WI38 (cell line): ENCODE data around the gene TENT4B.

Experiments
- H3K4me3 ChIP-seq: 2 replicates; pipeline ENCODE4 v1.5.1; 2011; ENCODE audit warnings: low read depth, mild to moderate bottlenecking, control low read depth, low read length
- TF ChIP-seq, protein P1 (sequence below): IDR thresholded peaks from 2 replicates; pipeline ENCODE4 v1.5.1; 2012; ENCODE audit warnings: low read depth, mild to moderate bottlenecking, control low read depth, low read length

Gene TENT4B

DNA sequence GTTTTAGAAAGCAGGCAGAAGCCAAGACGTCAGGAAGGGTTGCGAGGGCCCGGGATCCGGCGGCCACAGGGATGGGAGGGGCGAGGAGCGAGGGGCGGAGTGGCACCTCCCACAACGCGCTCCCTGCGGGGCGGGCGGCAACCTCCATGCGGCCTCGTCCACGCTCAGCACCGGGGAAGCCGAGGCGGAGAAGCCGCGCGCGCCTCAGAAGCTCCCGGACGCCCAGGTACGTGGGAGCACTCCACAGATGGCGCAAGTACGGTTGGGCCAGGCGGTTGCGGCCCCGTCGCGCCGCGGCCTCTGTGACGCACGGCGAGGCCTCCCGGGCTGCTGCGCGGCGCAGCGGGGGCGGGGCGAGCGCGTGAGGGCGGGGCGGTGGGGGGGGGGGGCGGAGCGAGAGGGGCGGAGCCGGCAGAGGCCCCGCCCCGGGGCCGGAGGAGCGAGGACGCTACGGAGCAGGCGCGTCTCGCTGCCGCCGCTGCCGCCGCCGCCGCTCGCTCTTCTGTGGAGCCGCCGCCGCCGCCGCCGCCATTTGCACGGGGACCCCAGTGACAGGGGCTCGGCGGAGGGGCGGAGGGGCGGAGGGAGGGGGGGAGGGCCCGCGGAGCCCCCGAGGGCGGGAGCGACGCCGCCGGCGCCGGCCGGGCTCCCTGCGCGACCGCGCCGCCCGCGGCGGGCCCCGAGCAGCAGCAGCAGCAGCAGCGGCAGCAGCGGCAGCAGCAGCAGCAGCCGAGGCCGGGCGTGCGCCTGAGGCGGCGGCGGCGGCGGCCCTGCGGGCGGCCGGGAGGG is at the start of gene TENT4B:
TENT4B (plus strand) TSS at position 500 of the 789 bp plus-strand sequence. CDS start 316 bp downstream, outside the sequence.
- TF ChIP-seq, protein P1, sequence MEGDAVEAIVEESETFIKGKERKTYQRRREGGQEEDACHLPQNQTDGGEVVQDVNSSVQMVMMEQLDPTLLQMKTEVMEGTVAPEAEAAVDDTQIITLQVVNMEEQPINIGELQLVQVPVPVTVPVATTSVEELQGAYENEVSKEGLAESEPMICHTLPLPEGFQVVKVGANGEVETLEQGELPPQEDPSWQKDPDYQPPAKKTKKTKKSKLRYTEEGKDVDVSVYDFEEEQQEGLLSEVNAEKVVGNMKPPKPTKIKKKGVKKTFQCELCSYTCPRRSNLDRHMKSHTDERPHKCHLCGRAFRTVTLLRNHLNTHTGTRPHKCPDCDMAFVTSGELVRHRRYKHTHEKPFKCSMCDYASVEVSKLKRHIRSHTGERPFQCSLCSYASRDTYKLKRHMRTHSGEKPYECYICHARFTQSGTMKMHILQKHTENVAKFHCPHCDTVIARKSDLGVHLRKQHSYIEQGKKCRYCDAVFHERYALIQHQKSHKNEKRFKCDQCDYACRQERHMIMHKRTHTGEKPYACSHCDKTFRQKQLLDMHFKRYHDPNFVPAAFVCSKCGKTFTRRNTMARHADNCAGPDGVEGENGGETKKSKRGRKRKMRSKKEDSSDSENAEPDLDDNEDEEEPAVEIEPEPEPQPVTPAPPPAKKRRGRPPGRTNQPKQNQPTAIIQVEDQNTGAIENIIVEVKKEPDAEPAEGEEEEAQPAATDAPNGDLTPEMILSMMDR = no peak
- H3K4me3 ChIP-seq = peak within 1 kb of the TSS; percentile 86

DNA sequence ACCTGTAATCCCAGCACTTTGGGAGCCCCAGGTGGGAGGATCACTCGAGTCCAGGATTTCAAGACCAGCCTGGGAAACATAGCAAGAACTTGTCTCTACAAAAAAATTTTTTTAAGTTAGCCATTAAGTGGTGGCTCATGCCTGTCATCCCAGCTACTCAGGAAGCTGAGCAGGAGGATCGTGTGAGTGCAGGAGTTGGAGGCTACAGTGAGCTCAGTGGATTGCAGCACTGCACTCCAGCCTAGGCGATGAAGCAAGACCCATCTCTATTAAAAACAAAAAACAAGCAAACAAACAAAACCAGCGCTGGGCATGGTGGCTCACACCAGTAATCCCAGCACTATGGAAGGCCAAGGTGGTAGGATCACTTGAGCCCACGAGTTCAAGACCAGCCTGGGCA is 49.3 kb upstream of the TENT4B start:
- TF ChIP-seq, protein P1 = no peak
- no peak overlapping the region for H3K4me3 ChIP-seq

DNA sequence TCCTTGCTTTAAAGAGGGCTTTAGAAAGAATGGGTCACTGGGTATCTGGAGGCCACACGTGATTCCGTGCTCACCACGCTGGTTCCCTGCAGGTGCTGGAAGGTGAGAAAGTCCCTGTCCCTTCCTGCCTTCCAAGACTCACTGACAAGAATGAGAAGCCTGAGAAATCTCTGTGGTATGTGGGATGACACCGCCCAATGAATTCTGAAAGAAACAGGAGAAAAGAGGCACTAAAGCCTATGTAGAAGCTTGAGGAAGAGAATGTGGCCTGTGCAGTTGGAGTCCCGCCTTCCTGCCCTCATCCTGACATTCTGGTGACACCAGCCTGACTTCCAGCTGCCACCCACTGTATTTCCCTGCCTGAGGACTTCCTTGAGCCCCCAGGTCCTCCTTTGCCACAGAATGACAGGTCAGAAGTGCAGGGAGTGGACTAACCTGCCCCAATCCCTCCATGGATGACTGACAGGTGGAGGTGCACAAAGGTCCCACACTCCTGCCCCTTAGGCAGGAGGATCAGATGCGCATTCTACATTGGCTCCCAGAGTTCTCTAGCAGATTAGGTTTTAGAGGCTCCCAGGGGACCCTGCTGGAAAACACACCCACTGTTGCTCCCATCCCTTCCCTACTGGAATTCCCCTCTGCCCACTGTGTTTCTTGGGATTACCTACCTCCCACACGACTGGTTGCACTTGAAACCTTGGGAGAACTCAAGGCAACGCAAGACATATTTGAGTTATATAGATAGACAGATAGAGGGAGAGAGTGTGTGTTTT is 38.6 kb upstream of the TENT4B start:
- TF ChIP-seq, protein P1 = no peak

DNA sequence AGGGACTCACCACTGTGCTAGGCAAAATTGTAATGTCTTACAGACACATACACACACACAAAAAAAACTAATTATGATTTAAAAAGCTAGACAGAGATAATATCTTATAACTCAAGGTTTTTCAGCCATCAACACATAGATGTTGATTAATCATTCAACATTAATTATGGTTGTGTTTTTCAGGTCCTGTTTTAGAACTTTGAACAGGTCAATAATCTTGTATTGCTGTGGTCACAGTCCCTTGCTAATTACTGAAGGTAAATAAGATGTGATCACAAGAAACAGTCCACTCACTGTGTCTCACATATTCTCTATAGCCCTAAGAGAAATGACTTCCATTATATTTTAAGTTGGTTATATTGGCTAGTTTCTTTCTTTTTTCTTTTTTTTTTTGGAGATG is 32.4 kb upstream of the TENT4B start:
- no peak overlapping the region for H3K4me3 ChIP-seq
- TF ChIP-seq, protein P1 = no peak

More for the DNA sequence above, 38.6 kb upstream of the TENT4B start:
- no peak overlapping the region for H3K4me3 ChIP-seq

DNA sequence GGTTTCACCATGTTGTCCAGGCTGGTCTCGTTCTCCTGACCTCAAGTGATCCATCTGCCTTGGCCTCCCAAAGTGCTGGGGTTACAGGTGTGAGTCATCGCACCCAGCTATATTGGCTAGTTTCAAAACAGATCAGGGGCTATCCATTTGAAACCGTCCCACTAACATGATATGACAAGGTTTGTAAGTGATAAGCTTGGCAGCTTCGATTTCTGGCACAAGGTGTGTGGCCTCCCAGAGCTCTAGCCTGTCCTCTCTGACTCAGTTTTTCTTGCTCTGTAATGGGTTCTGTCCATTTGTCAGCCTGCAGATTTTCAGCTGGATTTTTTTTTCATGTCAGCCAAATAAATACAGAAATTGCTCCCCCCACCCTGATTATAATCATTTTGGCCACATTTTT is 31.8 kb upstream of the TENT4B start:
- H3K4me3 ChIP-seq = no peak overlapping the region
- TF ChIP-seq, protein P1 = no peak

DNA sequence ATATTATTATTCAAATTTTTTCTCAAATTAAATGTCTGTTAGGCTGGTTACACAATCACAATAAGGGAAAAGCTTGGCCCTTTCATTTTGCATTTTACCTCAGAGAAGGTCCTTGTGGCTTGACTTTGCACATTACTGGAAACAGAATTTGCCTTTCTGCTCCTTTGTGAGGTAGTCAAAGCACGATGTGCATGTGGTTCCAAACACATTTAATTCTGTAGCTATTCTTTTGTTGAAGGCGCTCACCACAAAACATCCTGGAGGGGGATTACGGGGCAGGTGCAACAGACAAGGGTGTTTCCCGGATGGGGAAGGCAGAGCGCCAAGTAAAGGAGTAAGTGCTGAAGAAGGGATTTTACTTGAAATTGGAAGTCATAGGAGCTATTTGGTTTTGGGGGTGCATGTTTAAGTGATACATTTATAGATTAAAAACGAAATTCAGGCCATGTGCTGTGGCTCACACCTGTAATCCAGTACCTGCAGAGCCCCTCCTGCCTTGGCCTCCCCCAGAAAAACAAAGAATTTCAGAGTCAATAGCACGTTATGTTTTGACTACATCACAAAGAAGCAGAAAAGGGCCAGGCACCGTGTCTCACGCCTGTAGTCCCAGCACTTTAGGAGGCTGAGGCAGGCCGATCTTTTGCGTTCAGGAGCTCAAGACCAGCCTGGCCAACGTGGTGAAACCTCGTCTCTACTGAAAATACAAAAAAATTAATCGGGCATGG is 31.2 kb upstream of the TENT4B start:
- TF ChIP-seq, protein P1 = no peak
- no peak overlapping the region for H3K4me3 ChIP-seq
